DND-41 (cell line): Measurements from ENCODE around the gene OSBP2.

Experiments
- EZH2 ChIP-seq: IDR thresholded peaks from 3 replicates; pipeline ENCODE4 v1.6.1; 2012; ENCODE audit warnings: borderline replicate concordance, low read depth, mild to moderate bottlenecking, moderate library complexity, low read length, inconsistent platforms; ENCODE audit not compliant: severe bottlenecking
- TF ChIP-seq, protein P1 (sequence below): IDR thresholded peaks from 2 replicates; pipeline ENCODE4 v1.5.1; 2012; ENCODE audit warnings: borderline replicate concordance, low read length, moderate library complexity, mild to moderate bottlenecking; ENCODE audit not compliant: poor library complexity, severe bottlenecking; ENCODE audit errors: extremely low read depth

DNA sequence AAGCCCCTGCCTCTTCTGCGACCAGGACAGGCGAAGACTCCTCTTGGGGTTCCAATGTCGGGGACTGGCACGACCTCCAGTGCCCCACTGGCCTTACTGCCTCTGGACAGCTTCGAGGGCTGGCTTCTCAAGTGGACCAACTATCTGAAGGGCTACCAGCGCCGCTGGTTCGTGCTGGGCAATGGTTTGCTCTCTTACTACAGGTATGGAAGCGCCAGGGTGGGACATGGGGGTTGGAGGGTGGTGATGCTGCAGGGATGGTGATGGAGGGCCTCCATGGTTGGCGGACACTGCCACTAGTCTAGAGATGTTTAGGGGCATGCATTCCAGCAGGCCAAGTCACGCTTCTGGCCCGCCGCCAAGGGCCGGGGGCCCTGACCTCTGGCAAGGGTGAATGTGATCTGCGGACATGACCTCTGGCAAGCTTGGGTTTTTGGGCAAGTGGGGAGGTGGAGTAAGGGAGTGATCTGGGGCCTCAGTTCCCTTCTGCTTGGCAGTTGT lies 727 bp downstream of the OSBP2 start:
- TF ChIP-seq, protein P1, sequence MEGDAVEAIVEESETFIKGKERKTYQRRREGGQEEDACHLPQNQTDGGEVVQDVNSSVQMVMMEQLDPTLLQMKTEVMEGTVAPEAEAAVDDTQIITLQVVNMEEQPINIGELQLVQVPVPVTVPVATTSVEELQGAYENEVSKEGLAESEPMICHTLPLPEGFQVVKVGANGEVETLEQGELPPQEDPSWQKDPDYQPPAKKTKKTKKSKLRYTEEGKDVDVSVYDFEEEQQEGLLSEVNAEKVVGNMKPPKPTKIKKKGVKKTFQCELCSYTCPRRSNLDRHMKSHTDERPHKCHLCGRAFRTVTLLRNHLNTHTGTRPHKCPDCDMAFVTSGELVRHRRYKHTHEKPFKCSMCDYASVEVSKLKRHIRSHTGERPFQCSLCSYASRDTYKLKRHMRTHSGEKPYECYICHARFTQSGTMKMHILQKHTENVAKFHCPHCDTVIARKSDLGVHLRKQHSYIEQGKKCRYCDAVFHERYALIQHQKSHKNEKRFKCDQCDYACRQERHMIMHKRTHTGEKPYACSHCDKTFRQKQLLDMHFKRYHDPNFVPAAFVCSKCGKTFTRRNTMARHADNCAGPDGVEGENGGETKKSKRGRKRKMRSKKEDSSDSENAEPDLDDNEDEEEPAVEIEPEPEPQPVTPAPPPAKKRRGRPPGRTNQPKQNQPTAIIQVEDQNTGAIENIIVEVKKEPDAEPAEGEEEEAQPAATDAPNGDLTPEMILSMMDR: no peak
- no peak for TF ChIP-seq EZH2
